Hepatocyte (in vitro differentiated cells): ENCODE measurements around the gene PLBD2. TPM values are rescaled to one million over a fixed set of nuclear protein-coding genes. Genes with fewer than 3 reads are reported as not detected.

Source experiments
- DNase-seq: peaks from one replicate; pipeline ENCODE4 v3.0.0-alpha.2; 2016; ENCODE audit warnings: low spot score
- H2AFZ ChIP-seq: fragments of 200-600 bp; sonication (generic); 2 replicates; pipeline ENCODE4 v1.6.0; 2016; ENCODE audit warnings: antibody characterized with exemption, mild to moderate bottlenecking
- H3K27ac ChIP-seq: fragments of 200-600 bp; sonication (generic); 2 replicates; pipeline ENCODE4 v1.5.1; 2016; ENCODE audit warnings: mild to moderate bottlenecking
- H3K27me3 ChIP-seq: fragments of 200-600 bp; sonication (generic); 2 replicates; pipeline ENCODE4 v1.6.1; 2016
- H3K36me3 ChIP-seq: fragments of 200-600 bp; sonication (generic); replicated peaks from 2 replicates; pipeline ENCODE4 v1.5.1; 2016; ENCODE audit warnings: low read depth; ENCODE audit not compliant: insufficient read depth
- H3K4me1 ChIP-seq: fragments of 200-600 bp; sonication (generic); 2 replicates; pipeline ENCODE4 v1.5.1; 2016; ENCODE audit warnings: mild to moderate bottlenecking, moderate library complexity; ENCODE audit not compliant: insufficient read depth
- H3K4me2 ChIP-seq: fragments of 200-600 bp; sonication (generic); 2 replicates; pipeline ENCODE4 v1.6.0; 2016
- H3K4me3 ChIP-seq: fragments of 200-600 bp; sonication (generic); 2 replicates; pipeline ENCODE4 v1.5.1; 2016; ENCODE audit warnings: mild to moderate bottlenecking
- H3K79me2 ChIP-seq: fragments of 200-600 bp; sonication (generic); 2 replicates; pipeline ENCODE4 v1.6.0; 2017; ENCODE audit warnings: mild to moderate bottlenecking
- H3K9me2 ChIP-seq: fragments of 200-600 bp; sonication (generic); replicated peaks from 2 replicates; pipeline ENCODE4 v1.6.0; 2017; ENCODE audit warnings: mild to moderate bottlenecking; ENCODE audit not compliant: insufficient read depth
- H3K9me3 ChIP-seq: fragments of 200-600 bp; sonication (generic); 2 replicates; pipeline ENCODE4 v1.5.1; 2016; ENCODE audit warnings: low read depth, mild to moderate bottlenecking
- H4K20me1 ChIP-seq: fragments of 200-600 bp; sonication (generic); 2 replicates; pipeline ENCODE4 v1.6.0; 2016; ENCODE audit warnings: mild to moderate bottlenecking; ENCODE audit not compliant: insufficient read depth, poor library complexity, severe bottlenecking
- EZH2 ChIP-seq: fragments of 200-600 bp; sonication (generic); IDR thresholded peaks from 2 replicates; pipeline ENCODE4 v1.6.1; 2016; ENCODE audit warnings: antibody characterized with exemption, mild to moderate bottlenecking, borderline replicate concordance
- EZH2phosphoT487 ChIP-seq: fragments of 200-600 bp; sonication (generic); IDR thresholded peaks from one replicate; pipeline ENCODE4 v1.6.1; 2018; ENCODE audit warnings: antibody characterized with exemption, mild to moderate bottlenecking, low read depth, moderate library complexity; ENCODE audit not compliant: unreplicated experiment, severe bottlenecking
- WGBS: methylation state at CpG from one replicate; pipeline ENCODE4 v1.1.6; 2016; ENCODE audit warnings: low lambda C conversion rate; ENCODE audit errors: missing lambda C conversion rate; 5-methylcytosine and 5-hydroxymethylcytosine counted together
- polyA plus RNA-seq: library from polyadenylated mRNA; unstranded; fragments of >200 nt; fragmentation: Nextera tagmentation; extraction: Ambion mirVana; gene quantifications from 2 replicates; pipeline ENCODE4 v1.2.1, GENCODE V29; 2016
- total RNA-seq: library from RNA; depleted of rRNA; stranded (reverse); fragments of >200 nt; gene quantifications from 2 replicates; pipeline ENCODE4 v1.2.3, GENCODE V29; 2014
- TF ChIP-seq, protein P1 (sequence below): fragments of 200-600 bp; sonication (generic); IDR thresholded peaks from 2 replicates; pipeline ENCODE4 v1.5.1; 2016; ENCODE audit warnings: antibody characterized with exemption, mild to moderate bottlenecking; ENCODE audit not compliant: poor library complexity

Gene PLBD2
- total and polyA plus RNA-seq, 2 experiments from 2014 or later: 32.5 to 47.6 TPM

DNA sequence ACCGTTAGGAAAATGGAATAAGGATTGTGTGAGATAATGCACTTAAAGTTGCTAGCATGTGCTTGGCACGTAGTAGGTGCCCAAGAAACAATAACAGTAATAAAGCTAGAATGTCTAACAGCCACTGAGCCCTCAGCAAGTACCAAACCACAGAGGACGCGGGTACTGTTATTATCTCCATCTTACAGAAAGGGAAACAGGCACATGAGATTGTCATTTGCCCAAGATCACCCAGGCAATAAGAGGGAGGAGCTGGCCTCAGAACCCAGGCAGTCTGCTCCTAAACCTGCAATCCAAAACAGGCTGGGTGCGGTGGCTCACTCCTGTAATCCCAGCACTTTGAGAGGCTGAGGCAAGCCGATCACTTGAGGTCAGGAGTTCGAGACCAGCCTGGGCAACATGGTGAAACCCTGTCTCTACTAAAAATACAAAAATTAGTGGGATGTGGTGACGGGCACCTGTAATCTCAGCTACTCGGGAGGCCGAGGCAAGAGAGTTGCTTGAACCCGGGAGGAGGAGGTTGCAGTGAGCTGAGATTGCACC, 50.4 kb downstream of the PLBD2 start:
- Histone ChIP-seq H3K9me2 (no peaks in the 10 kb centered on the region), H3K4me3 (no peak overlapping the region), H3K27ac (no peak overlapping the region), H4K20me1 (no peaks in the 10 kb centered on the region), H3K79me2 (no peaks in the 10 kb centered on the region), H2AFZ (no peak overlapping the region), H3K36me3 (no peaks in the 10 kb centered on the region), H3K4me1 (no peaks in the 10 kb centered on the region), H3K9me3 (no peaks in the 10 kb centered on the region), H3K4me2 (no peak overlapping the region), H3K27me3 (no peaks in the 10 kb centered on the region)
- no peak for DNase-seq
- TF ChIP-seq EZH2: no peak
- TF ChIP-seq EZH2phosphoT487: no peak
- TF ChIP-seq, protein P1, sequence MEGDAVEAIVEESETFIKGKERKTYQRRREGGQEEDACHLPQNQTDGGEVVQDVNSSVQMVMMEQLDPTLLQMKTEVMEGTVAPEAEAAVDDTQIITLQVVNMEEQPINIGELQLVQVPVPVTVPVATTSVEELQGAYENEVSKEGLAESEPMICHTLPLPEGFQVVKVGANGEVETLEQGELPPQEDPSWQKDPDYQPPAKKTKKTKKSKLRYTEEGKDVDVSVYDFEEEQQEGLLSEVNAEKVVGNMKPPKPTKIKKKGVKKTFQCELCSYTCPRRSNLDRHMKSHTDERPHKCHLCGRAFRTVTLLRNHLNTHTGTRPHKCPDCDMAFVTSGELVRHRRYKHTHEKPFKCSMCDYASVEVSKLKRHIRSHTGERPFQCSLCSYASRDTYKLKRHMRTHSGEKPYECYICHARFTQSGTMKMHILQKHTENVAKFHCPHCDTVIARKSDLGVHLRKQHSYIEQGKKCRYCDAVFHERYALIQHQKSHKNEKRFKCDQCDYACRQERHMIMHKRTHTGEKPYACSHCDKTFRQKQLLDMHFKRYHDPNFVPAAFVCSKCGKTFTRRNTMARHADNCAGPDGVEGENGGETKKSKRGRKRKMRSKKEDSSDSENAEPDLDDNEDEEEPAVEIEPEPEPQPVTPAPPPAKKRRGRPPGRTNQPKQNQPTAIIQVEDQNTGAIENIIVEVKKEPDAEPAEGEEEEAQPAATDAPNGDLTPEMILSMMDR: no peak
- WGBS: 93% methylated on average over 11 of the region's 11 CpGs

DNA sequence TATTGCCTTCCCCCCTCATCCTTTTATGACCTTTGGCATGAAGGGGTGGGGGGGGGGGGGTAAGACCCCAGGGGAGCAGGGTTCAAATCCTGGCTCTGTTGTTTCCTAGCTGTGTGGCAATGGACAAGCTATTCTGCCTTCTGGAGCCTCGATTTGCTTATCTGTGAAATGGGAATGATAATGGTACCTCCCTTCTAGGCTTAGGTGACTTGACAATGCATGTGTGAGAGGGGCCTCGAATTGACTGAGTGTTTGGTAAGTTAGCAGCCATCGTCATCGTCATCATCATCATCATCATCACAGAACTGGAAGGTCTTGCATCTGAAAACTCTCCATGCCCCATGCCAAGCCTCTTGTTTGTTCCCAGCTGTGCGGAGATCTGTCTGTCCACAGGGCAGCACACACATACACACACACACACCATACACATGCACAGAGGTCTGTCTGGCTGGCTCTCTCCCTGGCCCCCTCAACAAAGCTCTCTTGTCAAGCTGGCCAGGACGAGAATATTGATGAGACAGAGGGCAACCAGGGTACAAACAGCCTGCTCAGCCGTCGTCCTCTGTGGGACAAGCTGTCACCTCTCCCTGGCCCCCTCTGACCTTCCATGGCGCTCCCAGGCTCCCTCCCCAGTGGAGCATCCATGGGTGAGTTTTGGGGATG, 51.2 kb downstream of the PLBD2 start:
- Histone ChIP-seq H3K4me2 (no peak overlapping the region), H2AFZ (no peak overlapping the region), H4K20me1 (no peaks in the 10 kb centered on the region), H3K36me3 (no peaks in the 10 kb centered on the region), H3K4me1 (no peaks in the 10 kb centered on the region), H3K79me2 (no peaks in the 10 kb centered on the region), H3K4me3 (no peak overlapping the region), H3K27me3 (no peaks in the 10 kb centered on the region), H3K9me2 (no peaks in the 10 kb centered on the region), H3K9me3 (no peaks in the 10 kb centered on the region), H3K27ac (no peak overlapping the region)
- DNase-seq: no peak
- TF ChIP-seq EZH2phosphoT487 (no peak), EZH2 (no peak)
- TF ChIP-seq, protein P1: no peak
- 78% methylated on average over 9 of the region's 9 CpGs for WGBS

DNA sequence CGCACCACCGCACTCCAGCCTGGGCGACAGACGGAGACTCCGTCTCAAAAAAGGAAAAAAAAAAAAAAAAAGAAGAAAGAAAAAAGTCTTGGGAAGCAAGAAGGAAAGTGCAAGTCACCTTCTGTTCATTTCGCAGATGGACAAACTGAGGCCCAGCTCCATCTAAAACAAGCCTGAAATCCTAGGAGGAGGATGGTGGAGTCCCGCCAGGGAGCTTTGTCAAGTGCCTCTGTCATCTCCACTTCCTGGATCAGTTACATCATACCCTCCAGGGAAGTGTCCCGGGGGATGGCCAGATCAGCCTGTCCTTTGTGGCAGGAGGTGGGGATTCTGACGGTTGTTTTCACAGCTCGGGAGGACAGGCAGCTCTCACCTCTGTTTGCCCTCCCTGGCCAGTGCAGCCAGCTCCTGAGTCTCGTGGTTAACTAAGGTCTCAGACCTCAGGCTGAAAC, 55.1 kb downstream of the PLBD2 start:
- Histone ChIP-seq H3K27ac (no peak overlapping the region), H3K27me3 (no peaks in the 10 kb centered on the region), H3K4me2 (no peak overlapping the region), H3K4me3 (no peak overlapping the region), H3K9me2 (no peaks in the 10 kb centered on the region), H3K36me3 (no peaks in the 10 kb centered on the region), H2AFZ (no peak overlapping the region), H3K4me1 (peaks cover 9% of the 10 kb centered on the region), H3K9me3 (no peaks in the 10 kb centered on the region), H4K20me1 (no peaks in the 10 kb centered on the region), H3K79me2 (no peaks in the 10 kb centered on the region)
- DNase-seq: peak; percentile 32
- 67% methylated on average over 11 of the region's 11 CpGs for WGBS
- no peak for TF ChIP-seq EZH2phosphoT487
- TF ChIP-seq EZH2: no peak
- TF ChIP-seq, protein P1: no peak
